HG02884 (cell line): ENCODE results near the gene MRPS11.
"Not testable (repeated sequence)": the region's sequence is repeated elsewhere in the genome, so short reads cannot be mapped to it uniquely, and the experiment has no call there.

ENCODE experiments used
- ATAC-seq: cut with Tn5 transposase; IDR thresholded peaks from one replicate; pipeline ENCODE4 v1.9.1; 2021; ENCODE audit warnings: mild to moderate bottlenecking, moderate library complexity; ENCODE audit not compliant: unreplicated experiment

Gene MRPS11

DNA sequence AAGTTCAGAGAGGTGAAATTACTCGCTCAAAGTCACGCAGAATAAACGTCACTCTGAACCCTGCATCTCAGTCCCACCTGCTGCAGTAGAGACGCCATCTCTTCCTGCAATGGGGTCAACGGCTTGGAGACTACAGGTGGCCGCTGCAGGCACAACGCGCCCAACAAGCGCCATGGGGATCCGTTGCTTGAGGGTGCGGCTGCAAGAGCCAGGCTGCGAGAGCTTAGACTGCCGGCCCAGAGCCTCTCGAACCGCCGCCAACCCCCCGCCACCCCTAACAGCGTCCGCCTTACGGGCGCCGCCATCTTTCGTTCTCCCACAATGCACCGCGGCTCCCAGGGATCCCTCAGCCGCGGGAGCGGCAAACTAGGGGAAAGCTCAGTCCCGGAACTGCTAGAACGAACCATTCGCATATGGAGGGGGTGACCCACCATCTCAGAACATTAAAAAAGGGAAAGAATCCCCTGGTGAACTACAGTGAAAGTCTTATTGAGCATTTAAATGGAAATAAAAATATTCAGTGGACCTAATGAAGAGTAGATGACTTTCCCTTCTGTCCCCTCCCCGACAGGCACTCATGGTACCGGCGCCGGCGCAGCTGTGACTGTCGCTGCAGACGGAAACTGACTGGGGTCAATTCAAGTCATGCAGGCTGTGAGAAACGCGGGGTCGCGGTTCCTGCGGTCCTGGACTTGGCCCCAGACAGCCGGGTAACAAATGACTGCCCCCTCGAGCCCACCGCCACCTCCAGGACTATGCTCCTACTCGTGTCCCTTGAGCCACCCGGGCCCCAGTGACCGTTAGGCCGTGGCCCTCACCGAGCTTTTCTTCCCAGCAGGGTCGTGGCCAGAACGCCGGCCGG lies at the start of gene MRPS11, which contains the start of gene MRPL46:
TSS of gene MRPS11 (plus strand) at position 636 of the 862 bp plus-strand sequence. CDS start at position 646, 10 bp downstream.
TSS of gene MRPL46 (minus strand) at position 316 of the 862 bp plus-strand sequence. CDS start at position 305, 11 bp downstream.
- ATAC-seq: peak; percentile 84

DNA sequence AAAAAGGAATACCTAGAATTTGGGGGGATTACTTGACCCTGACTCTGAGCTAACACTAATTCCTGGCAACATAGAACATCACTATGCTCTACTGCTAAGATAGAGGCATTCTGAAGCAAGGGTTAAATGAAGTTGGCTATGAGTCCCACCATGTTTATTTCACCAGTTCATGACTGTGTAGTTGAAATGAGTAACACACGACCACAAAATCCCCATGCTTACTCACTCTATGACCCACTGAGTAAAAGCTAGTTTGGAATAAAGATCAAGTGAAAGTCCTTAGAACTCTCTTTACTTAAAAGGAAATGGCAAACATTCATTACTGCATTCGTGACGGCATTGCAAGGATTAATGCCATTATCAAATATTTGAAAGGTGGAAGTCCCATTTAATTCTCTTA lies 47.7 kb upstream of the MRPS11 start:
- peak; percentile 80 for ATAC-seq

GRCh38 chr15:88423331-88423730 lies 44.2 kb upstream of the MRPS11 start:
- no peak for ATAC-seq

- ATAC-seq: no peak
These were observed 41.2 kb upstream of the MRPS11 start for GRCh38 chr15:88426304-88426703.

- ATAC-seq: no peak
These were observed 39.5 kb upstream of the MRPS11 start for GRCh38 chr15:88428053-88428452.

GRCh38 chr15:88428805-88429605 lies 38.5 kb upstream of the MRPS11 start:
- no peak for ATAC-seq

DNA sequence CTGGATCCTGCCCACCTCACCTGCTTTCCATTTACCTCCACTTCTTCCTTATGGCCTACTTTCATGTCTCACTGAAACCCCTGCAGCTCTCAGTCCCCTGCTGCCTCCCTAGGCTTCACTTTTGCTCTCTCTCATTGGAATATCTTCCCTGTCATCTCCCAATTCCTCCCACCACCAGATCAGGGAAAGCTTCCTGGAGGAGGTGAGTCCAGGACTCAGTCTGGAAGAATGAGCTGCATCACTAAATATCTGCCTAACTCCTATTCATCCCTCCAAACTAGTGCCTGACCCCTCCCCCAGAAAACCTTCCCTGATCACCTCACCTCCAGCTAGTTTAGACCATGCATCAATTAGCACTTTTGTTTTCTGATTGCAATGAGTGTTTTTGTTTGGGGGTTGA lies 37.5 kb upstream of the MRPS11 start:
- ATAC-seq: no peak

GRCh38 chr15:88431441-88431840 lies 36.1 kb upstream of the MRPS11 start:
- ATAC-seq: no peak

DNA sequence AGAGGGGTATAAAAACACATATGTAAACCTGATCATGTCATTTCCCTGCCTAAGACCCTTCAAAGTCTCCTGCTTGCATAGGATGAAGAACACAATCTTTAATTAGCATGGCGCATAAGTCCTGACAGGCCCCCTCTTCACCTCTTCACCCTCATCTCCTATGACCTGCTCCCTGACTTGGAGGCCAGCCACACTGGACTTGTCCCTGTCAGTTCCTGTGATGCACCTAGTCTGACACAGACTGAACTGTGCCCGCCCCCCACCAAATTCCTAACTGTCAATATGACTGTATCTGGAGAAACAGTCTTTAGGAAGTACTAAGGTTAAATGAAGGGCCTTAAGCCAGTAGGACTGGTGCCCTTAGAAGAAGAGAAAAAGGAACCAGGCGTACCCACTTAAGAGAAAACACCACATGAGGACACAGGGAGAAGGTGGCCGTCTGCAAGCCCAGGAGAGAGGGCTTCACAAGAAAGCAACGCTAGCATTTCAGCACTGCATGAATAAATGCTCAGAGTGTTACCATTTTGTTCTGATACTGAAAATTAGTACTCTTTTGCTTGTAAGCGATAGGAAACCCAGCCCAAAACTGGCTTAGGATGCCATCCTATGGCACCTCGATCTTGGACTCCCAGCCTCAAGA lies 34.3 kb upstream of the MRPS11 start:
- ATAC-seq: no peak

DNA sequence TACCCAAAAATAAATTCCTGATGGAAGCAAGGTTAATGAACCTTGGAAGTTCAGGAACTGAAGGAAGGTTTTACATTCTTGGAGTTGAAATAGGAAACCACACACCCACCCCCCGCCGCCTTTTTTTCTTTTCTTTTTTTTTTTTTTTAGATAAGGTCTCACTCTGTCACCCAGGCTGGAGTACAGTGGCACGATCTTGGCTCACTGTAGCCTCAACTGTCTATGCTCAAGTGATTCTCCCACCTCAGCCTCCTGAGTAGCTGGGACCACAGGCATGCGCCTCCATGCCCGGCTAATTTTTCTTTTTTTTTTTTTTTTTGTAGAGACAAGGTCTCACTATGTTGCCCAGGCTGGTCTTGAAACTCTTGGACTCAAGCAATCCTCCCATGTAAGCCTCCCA lies 33.4 kb upstream of the MRPS11 start:
- ATAC-seq: not testable (repeated sequence)

DNA sequence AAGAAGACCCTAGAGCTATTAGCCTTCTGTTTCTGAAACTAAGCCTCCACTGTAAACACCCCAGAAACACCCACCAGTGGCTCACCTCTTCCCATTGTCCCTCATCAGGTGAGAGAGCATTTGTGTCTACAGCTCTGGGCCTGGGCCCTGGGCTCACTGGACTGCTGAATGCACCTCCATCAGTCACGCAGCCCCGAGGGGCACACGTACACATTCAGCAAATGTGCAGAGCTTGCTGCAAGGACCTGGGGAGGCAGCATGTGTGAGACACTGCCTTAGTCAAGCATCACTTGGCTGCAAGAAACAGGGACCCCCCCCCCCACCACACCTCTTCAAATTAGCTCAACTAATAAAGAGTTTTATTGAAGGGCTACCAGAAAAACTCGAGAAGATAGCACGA lies 29.3 kb upstream of the MRPS11 start:
- ATAC-seq: no peak

- no peak for ATAC-seq
These were observed 27.5 kb upstream of the MRPS11 start for GRCh38 chr15:88440021-88440420.

- ATAC-seq: no peak
These were observed 26.3 kb upstream of the MRPS11 start for GRCh38 chr15:88441076-88441730.

DNA sequence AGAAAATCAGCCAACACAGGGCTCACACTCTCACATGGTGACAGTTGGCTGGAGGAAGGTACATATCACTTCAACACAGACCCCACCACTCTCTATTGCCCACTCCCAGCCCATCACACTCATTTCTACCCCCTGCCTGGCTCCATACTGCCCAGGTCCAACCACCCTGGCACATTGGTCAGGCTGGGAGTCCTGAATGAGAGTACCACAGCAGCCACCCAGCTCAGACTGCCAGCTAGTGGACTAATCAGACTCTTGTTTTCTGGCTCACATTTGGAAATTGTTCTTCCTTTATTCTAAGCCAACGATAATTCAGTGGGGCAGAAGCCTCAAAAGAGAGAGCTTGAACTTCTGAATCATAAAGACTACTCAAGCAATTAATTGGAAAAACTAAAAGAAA lies 20.3 kb upstream of the MRPS11 start:
- ATAC-seq: no peak

GRCh38 chr15:88447741-88448140 lies 19.8 kb upstream of the MRPS11 start:
- ATAC-seq: no peak

DNA sequence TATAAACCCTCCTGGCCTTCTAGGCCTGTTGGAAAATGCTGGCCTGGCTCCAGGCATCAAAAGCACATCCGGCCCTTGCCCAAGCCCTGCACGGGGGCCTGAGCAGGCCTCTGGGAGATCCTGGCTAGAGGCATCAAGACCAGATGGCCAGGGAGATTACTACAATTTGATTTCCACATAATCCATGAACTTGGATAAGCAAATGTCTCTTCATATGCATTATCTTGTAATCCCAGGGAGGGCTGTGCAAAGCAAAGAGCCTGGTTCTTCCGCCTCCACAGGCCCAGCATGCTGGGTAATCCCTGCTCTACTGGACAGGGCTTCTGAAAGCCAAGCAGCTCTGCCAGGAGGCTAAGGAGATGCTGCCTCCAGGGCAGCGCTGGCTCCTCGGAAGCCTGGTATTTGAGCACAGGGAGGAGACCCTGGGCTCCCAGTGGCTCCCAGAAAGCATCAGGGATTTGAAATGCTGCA lies 18.5 kb upstream of the MRPS11 start:
- no peak for ATAC-seq

- ATAC-seq: no peak
These were observed 17.9 kb upstream of the MRPS11 start for GRCh38 chr15:88449581-88449980.

DNA sequence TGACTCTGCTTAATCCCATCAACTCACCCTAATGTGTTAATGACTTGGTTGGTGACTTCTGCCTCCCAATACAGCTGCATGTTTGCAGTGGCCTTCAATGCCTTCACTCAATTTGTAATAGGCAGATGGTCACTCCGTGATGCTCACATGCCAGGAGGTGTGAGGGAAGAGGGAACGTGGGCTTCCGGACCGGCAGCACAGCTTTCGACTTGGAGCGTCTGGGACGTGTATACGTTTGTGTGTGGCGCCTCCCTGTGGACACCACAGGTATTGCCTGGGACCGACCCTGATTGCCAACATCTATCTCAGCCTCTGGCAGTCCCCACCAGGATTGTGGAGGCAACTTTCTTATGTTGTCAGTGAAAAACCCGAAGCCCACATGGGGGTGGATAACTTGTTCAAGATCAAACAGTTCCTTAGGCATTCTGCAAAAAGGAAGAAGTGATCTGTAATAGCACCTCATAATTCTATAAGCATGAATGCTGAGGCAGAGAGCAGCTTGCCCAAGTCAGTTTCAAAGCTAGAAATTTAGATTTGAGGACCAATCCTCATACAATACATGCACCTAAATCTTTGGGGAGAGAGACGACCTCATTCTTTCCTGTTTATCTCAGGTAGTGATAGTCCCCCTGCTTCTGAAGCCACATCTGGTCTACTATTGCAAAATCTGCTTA lies 17.2 kb upstream of the MRPS11 start:
- no peak for ATAC-seq

DNA sequence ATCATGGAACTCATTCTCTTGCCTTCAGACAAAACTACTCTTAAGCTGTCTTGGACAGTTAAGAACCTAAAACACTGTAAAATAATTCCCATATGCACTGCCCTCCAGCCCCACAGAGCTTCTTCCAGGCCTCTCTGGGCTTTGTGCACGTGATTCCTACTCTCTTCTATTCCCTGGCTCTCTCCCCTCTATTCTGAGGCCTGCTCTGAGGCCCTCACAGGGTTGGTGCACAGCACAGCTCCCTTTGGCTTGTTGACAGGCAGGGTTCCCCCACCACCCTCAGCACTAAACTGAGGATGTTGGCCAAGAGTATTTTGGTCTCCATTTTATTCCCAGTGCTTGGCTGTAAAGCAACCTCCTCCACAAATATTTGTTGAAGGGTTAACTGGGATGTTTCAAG lies 13.9 kb upstream of the MRPS11 start:
- no peak for ATAC-seq

- no peak for ATAC-seq
These were observed 13.3 kb upstream of the MRPS11 start for GRCh38 chr15:88454236-88454635.
